NOMO-1 (cell line): ENCODE measurements around the gene ENDOG.
A peak's percentile ranks its signal among the peaks of the same experiment; 100 is the strongest.
"Not testable (repeated sequence)": the region's sequence is repeated elsewhere in the genome, so short reads cannot be mapped to it uniquely, and the experiment has no call there.

Experiments
- DNase-seq, 2 experiments: peaks; one replicate each; lab custom pipeline; 2025; ENCODE audit not compliant: unreplicated experiment in 2 of 2; lab: John Stamatoyannopoulos, UW

Gene ENDOG

DNA sequence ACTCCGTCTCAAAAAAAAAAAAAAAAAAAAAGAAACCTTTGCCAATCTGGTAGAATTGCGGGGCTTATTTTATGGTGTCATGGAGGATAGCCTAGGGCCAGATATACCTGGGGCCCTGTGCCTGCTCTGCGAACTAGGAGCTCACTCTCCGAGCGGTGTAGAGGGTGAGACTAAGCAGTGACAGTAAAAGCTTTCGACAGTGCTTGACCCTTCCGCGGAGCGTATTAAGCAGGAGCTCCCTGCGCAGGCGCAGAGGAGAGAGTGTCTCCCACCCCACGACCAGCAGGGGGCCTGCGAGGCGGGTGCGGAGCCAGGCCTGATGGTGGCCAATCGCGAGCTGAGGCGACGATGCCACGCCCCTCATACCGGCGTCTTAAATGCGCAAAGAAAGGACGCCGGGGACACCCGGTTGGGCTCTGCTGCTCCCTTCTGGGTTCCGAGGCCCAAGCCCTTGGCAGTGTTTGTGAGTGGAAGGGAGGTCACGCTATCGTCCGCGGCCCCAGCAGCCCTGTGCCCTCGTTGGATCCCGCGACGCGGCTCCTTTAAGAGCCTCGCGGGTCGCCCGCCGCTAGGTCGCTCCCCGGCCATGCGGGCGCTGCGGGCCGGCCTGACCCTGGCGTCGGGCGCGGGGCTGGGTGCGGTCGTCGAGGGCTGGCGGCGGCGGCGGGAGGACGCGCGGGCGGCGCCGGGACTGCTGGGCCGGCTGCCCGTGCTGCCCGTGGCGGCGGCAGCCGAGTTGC lies at the start of gene ENDOG:
ENDOG (plus strand) TSS at position 402 of the 740 bp plus-strand sequence; CDS start at position 587, 185 bp downstream.
- DNase-seq, result peak; percentile 95 to 96

DNA sequence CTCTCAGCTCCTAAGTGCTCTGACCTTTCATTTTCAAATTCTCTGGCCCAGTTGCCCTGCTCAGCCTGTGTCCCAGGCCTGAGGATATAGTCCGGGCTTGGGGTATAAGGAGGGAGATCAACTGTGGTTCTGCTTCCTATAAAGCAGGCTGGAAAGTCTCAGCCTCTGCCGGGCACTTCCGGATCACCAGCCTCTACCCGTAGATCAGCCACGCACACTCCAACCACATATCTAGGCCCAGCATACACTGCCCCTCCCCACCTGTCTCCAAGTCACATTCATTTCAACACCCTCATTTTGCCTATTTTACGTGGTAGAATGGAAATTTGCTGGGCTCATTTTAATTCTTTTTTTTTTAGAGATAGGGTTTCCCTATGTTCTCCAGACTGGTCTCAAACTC lies 49.7 kb upstream of the ENDOG start:
- DNase-seq, result no peak

DNA sequence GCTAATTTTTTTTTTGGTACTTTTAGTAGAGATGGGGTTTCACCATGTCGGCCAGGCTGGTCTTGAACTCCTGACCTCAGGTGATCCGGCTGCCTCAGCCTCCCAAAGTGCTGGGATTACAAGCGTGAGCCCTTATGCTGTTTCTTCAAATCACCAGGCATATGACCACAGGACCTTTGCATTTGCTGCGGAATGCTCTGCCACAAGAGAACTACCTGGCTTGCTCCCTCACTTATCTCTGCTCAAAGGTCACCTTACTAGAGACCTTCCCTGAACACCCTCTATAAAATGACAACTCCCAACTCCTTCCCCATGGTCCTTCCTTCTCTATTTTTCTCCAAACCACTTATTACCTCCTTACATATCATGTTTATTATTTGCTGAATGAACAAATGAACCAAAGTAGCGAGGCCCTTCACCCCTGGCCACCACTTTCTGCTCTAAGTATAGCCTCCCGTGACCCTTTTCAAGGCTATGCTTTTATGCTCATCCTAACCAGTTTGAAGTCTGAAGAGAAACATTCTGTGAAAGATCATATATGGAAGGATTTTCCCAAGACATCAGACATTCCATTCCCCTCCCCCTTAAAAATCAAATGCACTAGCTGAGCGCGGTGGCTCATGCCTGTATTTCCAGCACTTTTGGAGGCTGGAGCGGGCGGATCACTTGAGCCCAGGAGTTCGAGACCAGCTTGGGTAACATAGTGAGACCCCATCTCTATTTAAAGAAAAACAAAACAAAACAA lies 47.8 kb upstream of the ENDOG start:
- no peak for DNase-seq

DNA sequence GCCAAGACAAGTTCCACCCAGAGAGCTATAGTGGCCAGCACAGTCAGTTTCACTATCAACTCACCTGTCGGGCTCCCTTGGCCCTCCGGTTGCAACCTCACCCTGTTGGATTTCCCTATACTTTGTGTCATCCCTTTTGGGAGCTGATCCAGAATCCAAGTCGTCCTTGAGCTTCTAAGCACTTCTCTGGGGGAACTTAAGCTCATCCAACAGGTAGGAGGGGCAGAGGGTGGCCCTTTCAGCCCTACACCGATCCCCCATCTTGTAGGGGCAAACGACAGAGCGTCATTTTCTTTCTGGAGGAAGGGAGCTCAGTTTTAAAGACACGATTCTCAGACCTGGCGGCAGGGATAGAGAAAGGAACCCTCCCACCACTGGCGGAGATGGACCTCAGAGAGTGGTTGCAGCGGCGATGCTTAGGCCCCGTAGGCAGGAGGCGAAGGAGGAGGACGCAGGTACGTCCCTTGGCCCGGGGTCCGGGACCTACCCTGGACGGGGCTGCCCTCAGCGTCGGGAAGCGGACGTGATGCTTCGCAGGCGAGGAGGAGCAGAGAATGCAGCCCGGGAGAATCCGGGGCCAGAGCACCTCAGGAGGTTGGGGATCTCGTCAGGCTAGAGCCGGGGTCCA lies 47.1 kb upstream of the ENDOG start:
- peak in 1 of 2 experiments; percentile 17 for DNase-seq

DNA sequence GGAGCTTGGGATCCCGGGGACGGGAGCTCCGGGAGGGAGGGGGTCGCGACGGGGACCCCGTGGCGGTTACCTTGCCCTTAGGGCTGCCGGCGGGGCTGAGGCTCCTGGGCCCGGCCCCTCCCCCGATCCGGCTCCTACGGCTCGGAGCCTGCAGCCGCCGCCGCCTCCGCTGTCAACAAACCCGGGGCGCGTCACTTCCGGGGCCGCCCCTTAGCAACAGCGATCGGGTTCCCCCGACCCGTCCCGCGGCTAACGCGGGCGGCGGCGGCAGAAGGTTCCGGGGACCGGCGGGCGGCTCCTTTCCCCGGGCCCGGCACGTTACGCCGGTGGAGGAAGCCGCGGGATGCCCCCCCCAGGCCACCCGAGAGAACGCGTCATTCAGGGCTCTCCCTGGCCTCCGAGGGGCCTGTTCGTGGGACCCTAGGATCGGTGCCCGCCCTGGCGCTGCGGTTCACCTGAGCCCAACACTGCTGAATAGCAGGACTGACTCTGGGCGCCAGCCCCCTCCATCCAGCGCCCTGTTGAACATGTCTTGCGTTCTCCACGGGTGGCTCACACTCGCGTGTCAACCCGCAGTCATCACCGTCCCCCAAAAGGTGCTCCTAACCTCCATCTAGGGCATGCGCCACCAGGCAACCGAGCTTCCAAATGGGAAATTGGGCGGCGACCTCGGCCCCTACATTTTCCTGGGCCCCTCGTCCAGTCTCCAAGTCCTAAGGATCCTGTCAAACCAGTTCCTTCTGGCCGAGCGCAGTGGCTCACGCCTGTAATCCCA lies 46.4 kb upstream of the ENDOG start, which contains the start of gene ZER1:
ZER1 (minus strand) TSS at position 183 of the 775 bp plus-strand sequence. CDS start 16,362 bp downstream, outside the sequence.
- peak; percentile 83 to 89 for DNase-seq

DNA sequence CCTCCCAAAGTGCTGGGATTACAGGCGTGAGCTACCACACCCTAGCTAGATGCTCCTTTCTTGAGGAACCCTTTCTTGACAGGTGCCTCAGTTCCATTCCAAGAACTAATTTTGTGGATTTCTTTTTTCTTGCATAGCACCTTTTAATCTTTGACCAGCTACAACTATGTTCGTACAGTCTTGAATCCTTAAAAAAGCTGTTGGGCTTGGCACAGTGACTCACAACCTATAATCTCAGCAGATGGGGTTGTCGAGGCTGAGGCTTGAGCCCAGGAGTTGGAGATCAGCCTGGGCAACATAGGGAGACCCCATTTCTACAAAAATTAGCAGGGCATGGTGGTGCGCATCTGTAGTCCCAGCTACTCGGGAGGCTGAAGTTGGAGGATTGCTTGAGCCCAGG lies 45.3 kb upstream of the ENDOG start:
- no peak for DNase-seq

DNA sequence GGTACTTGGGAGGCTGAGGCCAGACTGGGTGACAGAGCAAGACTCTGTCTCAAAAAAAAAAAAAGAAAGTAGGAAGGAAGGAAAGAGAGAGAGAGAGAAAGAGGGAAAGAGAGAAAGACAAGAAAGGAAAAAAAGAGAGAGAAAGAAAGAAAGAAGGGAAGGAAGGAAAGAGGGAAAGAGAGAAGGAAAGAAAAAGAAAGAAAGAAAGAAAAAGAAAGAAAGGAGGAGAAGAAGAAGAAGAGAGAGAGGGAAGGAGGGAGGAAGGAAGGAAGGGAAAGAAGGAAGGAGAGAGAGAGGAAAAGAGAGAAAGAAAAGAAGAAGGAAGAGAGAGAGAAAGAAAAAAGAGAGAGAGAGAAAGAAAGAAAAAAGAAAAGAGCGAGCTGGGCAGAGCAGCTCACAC lies 43.5 kb upstream of the ENDOG start:
- no peak for DNase-seq

DNA sequence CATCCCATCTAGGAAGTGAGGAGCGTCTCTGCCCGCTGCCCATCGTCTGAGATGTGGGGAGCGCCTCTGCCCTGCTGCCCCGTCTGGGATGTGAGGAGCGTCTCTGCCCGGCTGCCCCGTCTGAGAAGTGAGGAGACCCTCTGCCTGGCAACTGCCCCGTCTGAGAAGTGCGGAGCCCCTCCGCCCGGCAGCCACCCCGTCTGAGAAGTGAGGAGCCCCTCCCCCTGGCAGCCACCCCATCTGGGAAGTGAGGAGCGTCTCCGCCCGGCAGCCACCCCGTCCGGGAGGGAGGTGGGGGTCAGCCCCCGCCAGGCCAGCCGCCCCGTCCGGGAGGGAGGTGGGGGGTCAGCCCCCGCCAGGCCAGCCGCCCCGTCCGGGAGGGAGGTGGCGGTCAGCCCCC lies 38.2 kb upstream of the ENDOG start:
- not testable (repeated sequence) for DNase-seq

DNA sequence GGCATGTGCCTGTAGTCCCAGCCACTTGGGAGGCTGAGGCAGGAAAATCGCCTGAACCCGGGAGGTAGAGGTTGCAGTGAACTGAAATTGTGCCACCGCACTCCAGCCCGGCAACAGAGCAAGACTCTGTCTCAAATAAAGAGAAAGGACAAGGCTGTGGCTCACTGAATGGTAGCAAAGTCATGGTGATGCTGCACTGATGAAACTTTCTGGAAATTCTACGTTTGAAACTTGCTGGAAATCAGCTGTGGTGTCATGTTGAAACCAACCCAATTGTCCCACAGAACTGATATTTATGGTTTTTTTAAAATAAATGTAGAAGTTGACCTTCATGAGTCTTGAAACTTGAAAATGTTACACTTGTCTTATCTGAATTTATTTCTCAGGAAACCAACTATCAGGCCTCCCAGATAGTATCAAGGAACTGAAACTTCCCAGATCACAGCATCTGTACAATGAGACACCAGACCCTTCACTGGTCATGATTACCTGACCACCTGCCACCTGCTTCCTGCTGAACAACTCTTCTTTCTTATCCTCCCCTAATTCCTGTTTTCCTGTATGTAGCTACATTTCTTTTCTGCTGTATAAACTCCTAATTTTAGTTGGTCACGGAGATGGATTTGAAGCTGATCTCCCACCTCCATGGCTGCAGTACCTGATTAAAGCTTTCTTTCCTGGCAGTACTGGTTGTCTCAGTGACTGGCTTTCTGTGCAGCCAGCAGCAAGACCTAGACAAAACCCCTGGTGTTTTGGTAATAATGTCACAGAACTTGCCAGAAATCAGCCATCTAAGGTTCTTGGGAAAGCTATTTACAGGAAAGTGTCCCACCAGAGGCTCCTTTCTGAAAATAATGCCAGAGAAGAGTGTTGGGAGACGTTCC lies 36.9 kb upstream of the ENDOG start:
- DNase-seq, result peak in 1 of 2 experiments; percentile 62

DNA sequence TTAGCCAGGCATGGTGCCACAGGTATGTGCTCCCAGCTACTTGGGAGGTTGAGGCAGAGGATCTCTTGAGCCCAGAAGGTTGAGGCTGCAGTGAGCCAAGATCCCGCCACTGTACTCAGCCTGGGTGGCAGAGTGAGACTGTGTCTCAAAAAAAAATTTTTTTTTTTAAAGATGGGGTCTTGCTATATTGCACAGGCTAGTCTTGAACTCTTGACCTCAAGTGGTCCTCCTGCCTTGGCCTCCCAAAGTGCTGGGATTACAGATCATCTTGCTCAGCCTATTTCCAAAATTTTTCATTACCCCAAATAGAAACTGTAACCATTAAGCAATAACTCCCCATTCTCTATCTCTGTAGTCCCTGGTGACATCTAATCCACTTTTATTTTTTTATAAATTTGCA lies 35.6 kb upstream of the ENDOG start:
- DNase-seq, result no peak

DNA sequence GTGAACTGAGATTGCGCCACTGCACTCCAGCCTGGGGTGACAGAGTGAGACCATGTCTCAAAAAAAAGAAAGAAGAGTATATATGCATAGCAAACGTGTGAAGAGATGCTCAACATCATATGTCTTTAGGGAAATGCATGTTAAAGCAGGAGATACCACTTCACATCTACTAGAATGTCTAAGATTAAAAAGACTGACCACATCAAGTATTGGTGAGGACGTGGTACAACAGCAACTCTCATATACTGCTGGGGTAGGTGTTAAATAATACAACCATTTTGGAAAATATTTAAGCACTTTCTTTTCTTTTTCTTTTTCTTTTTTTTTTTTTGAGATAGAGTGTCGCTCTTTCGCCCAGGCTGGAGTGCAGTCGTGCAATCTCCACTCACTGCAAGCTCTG lies 32.9 kb upstream of the ENDOG start:
- no peak for DNase-seq

DNA sequence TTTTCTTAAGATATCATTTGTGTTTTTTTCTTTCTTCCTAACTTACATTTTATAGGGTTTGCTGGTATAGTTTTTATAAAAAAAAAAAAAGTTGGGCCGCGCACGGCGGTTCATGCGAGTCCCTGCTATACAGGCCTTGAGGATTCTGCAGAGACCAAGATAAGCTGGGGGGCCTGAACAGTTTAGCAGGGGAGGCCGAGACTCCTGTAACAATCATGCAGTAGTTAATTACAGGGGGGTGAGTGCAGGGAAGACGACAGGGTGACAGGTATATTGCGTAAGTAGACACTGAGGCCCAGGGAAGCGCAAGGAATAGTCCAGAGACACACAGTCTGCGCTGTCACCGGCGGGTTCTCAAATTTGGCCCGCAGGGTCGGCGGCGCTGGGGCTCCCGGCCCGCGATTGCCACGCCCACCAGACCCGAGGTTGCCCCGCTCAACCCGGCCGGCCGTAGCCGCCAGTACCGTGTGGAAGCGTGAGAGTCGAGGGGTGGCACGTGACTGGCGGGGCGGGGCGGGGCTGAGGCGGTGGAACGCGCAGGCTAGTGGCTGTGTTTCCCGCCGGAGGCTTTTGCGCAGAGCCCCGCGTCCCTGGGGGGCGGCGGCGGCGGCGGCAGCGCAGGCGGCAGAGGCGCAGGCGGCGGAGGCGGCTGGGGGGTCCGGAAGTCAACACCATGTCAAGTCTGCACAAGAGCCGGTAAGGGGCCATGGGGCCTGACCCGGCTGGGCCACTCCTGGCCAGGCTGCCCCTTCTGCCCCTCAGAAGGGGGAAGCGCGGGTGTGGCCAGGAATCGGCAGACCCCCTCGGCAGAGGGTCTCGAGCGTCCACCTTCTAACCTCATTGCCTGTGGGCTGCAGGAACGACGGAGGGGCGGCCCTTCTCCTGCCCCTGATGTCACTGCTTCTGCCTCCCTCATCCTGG lies 31.4 kb upstream of the ENDOG start, which contains the start of gene TBC1D13:
TBC1D13 (plus strand) TSS at position 573 of the 921 bp plus-strand sequence; CDS start at position 674, 101 bp downstream.
- DNase-seq, result peak; percentile 80 to 97

DNA sequence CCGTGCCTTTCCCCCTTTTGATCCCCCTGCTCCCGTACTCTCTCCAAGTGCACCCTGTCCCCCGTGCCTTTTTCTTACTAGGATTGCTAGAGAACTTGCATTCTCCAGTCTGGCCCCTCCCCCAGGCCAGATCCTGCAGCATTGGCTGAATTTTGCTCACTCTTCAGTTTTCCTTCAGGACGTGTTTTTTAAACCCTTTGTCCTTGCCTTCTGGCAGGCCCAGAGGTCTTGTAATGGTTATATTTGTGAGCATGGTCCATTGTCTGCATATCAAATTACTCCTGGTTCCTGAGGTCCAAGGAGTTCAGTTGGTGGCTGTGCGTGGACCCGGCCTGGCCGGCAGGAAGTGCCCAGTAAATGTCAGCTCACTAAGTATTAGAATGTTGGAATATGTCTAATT lies 30.6 kb upstream of the ENDOG start:
- no peak for DNase-seq

DNA sequence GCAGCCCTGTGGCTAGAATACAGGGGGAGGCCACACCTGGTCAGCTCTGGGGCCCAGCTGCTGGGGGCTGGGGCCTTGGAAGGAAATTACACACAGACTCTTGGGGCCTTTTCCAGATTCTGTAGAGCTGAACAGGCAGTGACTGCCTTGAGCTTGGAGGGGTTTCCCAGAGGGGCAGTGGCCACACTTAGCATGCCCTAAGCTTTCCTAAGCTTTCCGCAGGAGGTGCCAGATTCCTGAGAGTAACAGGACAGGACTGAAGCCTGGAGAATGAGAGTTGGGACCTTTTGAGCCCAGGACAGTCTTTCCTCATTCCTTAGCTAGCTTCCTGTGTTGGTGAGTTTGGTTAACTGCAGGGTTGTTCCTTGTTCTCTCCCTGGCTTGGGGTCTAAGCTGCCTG lies 29.9 kb upstream of the ENDOG start:
- no peak for DNase-seq

DNA sequence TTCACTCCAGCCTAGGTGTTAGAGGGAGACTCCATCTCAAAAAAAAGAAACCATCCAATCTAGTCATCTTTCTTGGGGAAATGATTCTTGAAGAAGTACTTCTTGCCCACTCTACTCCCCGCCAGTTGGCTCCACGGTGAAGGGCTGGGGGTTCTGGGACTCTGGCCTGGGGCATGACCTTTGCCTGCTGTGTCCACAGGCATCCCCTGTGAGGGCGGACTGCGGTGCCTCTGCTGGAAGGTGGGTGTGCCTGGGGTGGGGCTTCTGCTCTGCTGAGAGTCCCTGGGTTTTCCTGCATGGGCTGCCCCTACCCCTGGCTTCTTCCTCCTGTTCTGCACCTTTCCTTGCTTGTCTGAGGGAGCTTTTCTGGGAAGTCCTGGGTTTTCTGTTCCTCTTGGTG lies 27.8 kb upstream of the ENDOG start:
- no peak for DNase-seq

DNA sequence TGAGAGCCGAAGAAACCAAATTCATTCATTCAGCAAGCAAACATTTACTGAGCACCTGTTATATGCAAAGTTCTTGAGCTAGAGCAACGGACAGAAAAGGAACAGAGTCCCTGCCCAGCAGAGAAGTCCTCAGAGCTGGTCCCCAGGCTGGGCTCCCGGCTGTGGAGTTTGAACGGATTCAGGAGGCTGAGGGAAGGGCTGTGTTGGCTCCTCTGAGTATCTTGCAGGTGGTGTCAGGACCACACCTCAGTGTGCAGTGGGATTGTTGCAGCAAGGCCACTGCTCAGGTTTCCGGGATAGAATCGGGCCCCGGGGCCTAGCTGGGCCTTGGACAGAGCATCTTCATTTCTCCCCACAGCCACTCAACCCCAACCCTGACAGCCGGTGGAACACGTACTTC lies 26.2 kb upstream of the ENDOG start:
- DNase-seq, result no peak

DNA sequence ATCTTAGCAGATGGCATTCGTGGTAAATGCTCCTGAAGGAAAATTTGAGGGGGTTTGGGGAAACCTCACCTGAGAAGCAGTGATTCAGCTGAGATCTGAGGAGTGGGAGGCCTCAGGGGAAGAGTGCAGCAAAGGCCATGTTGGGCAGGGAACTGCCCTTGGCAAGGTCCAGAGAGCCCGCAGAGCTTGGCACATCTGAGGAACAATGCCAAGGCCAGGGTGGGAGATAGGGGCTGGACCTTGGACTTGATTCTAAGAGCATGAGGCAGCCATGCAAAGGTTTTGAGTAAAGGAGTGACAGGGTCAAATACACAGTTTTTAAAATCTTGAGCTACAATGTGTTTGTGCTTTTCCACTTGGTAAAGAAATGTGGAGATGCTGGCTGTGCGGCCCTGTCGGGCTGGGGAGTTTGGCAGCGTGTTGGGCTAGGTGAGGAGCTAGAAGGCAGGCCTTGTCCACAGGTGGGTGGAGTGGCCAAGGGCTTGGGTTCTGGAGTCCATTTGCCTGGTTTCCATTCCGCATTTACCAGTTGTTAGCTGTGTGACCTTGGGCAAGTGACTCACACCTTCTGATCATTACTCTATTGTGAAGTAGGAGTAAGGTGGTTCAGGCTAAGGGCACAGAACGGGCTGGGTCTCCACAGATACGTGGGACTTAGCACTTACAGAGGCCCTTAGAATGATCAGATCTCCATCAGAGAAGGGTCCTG lies 25.2 kb upstream of the ENDOG start:
- DNase-seq, result no peak

DNA sequence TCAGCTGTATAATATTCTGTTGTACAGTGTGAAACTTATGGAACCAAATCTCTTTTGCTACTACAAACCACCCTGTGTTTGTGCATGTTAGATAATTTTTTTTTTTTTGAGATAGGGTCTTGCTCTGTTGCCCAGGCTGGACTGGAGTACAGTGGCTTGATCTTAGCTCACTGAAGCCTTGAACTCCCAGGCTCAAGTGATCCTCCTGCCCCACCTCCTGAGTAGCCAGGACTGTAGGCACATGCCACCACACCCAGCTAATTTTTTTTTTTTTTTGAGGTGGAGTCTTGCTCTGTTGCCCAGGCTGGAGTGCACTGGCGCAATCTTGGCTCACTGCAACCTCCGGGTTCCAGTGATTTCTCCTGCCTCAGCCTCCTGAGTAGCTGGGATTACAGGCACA lies 23.3 kb upstream of the ENDOG start:
- not testable (repeated sequence) for DNase-seq
